Measurements from ENCODE around the gene VSTM5. TPM values are rescaled to one million over a fixed set of nuclear protein-coding genes. Genes with fewer than 3 reads are reported as not detected.

VSTM5 gene
- total RNA-seq, 1 experiment from 2014 or later = not detected

GRCh38 chr11:93849201-93849600, 1.2 kb downstream of the VSTM5 start:
- Histone ChIP-seq H2BK15ac (ENCODE audit: low read depth, low read length) (no peak overlapping the region), H4K8ac (replicated peaks; ENCODE audit: insufficient read length, low read depth, low read length) (no peak overlapping the region), H2BK5ac (ENCODE audit: insufficient read length, low read length) (no peak overlapping the region), H4K20me1 (ENCODE audit: control insufficient read depth, insufficient read depth, insufficient read length) (no peaks in the 10 kb centered on the region), H3K9ac (ENCODE audit: extremely low read depth, insufficient read length, low read length) (no peak overlapping the region), H2BK12ac (ENCODE audit: insufficient read length, low read depth, low read length) (no peak overlapping the region), H3K79me2 (ENCODE audit: insufficient read depth, low read length) (no peaks in the 10 kb centered on the region), H3K56ac (ENCODE audit: insufficient read length, low read depth, low read length) (no peak overlapping the region), H3K4me1 (ENCODE audit: insufficient read depth, low read length) (no peaks in the 10 kb centered on the region; the same call in 1 of the 2 replicates), H3T11ph (ENCODE audit: low read length) (no peak overlapping the region), H3K4ac (ENCODE audit: low read depth, low read length) (no peak overlapping the region), H3K27me3 (ENCODE audit: insufficient read depth, low read length) (no peaks in the 10 kb centered on the region), H3K79me1 (ENCODE audit: insufficient read depth, low read depth, low read length, poor library complexity, severe bottlenecking) (no peaks in the 10 kb centered on the region), H3K4me2 (ENCODE audit: insufficient read depth, insufficient read length, low read length) (no peak overlapping the region), H3K23ac (ENCODE audit: insufficient read length, low read depth, low read length) (no peak overlapping the region), H2AFZ (ENCODE audit: low read length) (no peak overlapping the region), H3K27ac (ENCODE audit: insufficient read length, low read depth, low read length) (no peak overlapping the region), H2BK20ac (ENCODE audit: low read depth, low read length, poor library complexity, severe bottlenecking) (no peak overlapping the region), H4K5ac (ENCODE audit: insufficient read length, low read depth, low read length) (no peak overlapping the region), H3K23me2 (ENCODE audit: insufficient read length, low read depth, low read length, poor library complexity, severe bottlenecking) (peaks cover 5% of the 10 kb centered on the region), H3K18ac (ENCODE audit: insufficient read length, low read depth, low read length) (no peak overlapping the region), H3K14ac (ENCODE audit: insufficient read depth, low read length) (no peak overlapping the region), H4K91ac (ENCODE audit: insufficient read length, low read depth, low read length) (no peak overlapping the region), H3K9me3 (ENCODE audit: control insufficient read depth, low read depth, low read length) (no peaks in the 10 kb centered on the region), H2BK120ac (ENCODE audit: low read depth, low read length, poor library complexity, severe bottlenecking) (no peak overlapping the region), H2AK5ac (ENCODE audit: insufficient read length, low read length) (no peak overlapping the region)
- H3K9me3 Mint-ChIP-seq = no peaks in the 10 kb centered on the region
- no peak overlapping the region for H3K4me3 Mint-ChIP-seq
- H3K27ac Mint-ChIP-seq = peak overlapping the region in 1 of 3 experiments; percentile 56; a peak in 1 of 7 replicates
- DNase-seq = peak; percentile 11
- H3K27me3 Mint-ChIP-seq (ENCODE audit: low read depth) = no peaks in the 10 kb centered on the region
- H3K4me1 Mint-ChIP-seq = peaks cover 4 to 10% of the 10 kb centered on the region in 2 experiments
- no CpG with 5 or more reads among the region's 5 CpGs for WGBS (ENCODE audit: extremely low coverage, insufficient read length, low lambda C conversion rate)
- TF ChIP-seq CTCF (conservative IDR thresholded peaks at IDR 0.05) = no peak
- H3K36me3 Mint-ChIP-seq (ENCODE audit: insufficient read depth in 1 of 3, low read depth in 3 of 3) = no peaks in the 10 kb centered on the region
